ENCODE results near the gene TP53INP2. TPM values are rescaled to one million over a fixed set of nuclear protein-coding genes. Genes with fewer than 3 reads are reported as not detected.

TP53INP2 gene
- total and polyA plus RNA-seq, 9 of the 15 experiments (the other 6 are each of a cell fraction or from before 2014, with no cell fraction given): 0.43 to 5.0 (median 1.3) TPM

GRCh38 chr20:34689486-34689885, 14.7 kb upstream of the TP53INP2 start (continued):
- TF ChIP-seq ZBTB40 (IDR thresholded peaks at IDR 0.05) (no peak), ZBTB40 (CRISPR knock-in tag; IDR thresholded peaks at IDR 0.05) (no peak), RBM22 (IDR thresholded peaks at IDR 0.05; ENCODE audit: low read depth, low read length, poor library complexity, severe bottlenecking) (no peak), ZNF609 (CRISPR knock-in tag; IDR thresholded peaks at IDR 0.05; ENCODE audit: borderline replicate concordance) (no peak), SAFB (IDR thresholded peaks at IDR 0.05; ENCODE audit: borderline replicate concordance, low read depth, low read length) (no peak), ZNF146 (CRISPR knock-in tag; IDR thresholded peaks at IDR 0.05; ENCODE audit: unreplicated experiment) (no peak), ZNF121 (CRISPR knock-in tag; conservative IDR thresholded peaks at IDR 0.05) (0 out of 2 replicates have a peak, but pooled peaks have one; percentile 14), SMAD2 (IDR thresholded peaks at IDR 0.05; ENCODE audit: low read depth, low read length) (no peak), MLX (CRISPR knock-in tag; conservative IDR thresholded peaks at IDR 0.05) (no peak), ZBTB5 (IDR thresholded peaks at IDR 0.05) (no peak), ZNF217 (CRISPR knock-in tag; IDR thresholded peaks at IDR 0.05) (no peak)
